ENCODE data around the gene TCTN2. TPM values are rescaled to one million over a fixed set of nuclear protein-coding genes. Genes with fewer than 3 reads are reported as not detected.

TCTN2 gene
- total and polyA plus RNA-seq, 2 of the 8 experiments (the other 6 are each of a cell fraction or from before 2014, with no cell fraction given): 7.5 to 8.4 TPM

DNA sequence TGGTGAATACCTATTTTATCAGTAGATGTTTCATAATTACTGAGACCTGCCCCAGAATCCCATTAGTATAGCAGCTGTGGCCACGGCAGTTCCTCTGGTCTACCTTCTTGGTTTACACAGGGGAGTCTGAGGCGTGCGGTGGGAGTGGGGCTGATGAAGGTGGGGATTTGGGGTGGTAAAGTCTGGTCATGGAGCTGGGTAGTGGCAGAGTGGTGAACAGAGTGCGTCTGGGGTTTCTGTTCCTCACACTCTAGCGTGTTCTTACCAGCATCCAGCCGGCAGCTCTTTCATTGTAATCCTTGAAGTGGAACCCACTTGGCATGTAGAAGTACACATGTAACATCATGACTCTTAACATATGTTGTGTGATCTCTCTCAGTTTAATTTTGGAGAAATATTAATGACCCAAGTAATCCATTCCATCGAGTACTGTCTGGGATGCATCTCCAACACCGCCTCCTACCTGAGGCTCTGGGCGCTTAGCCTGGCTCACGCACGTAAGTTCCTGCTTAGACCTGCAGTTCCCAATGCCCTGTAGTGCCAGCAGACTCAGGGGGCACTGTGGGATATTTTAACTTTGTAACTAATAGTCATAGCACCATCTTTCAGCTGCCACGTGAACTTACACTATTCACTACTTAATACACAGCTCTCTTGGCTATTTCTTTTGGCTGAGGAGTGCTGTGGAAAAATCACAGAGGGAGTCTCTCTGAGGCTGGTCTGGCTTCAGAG, 83.3 kb downstream of the TCTN2 start:
- FAIRE-seq (no peak), DNase-seq (ENCODE audit: low read depth in 1 of 2, low spot score in 2 of 2) (no peak)
- ChIA-PET POLR2A (ENCODE audit: partially characterized antibody) (interaction anchor here (1.6 kb wide), 1 partner anchor 9 kb away, joined by 5 read pairs; no protein-coding TSS in a partner anchor), CTCF (ENCODE audit: partially characterized antibody) (interaction anchor here (0.8 to 1.2 kb wide), 2 partner anchors 9 to 18 kb away, joined by 3 to 4 read pairs; no protein-coding TSS in a partner anchor)
- H2BK120ac ChIP-seq (replicated peaks; ENCODE audit: low read depth, low read length): no peak overlapping the region
- H3K36me3 ChIP-seq (ENCODE audit: control insufficient read depth in 2 of 4, insufficient read depth in 4 of 4, low read length in 3 of 4): peaks cover 7 to 70% (median 39%) of the 10 kb centered on the region in 4 experiments
- H4K5ac ChIP-seq (ENCODE audit: insufficient read length, low read depth, low read length): no peak overlapping the region
- no peak overlapping the region for H3K56ac ChIP-seq (replicated peaks; ENCODE audit: insufficient read length, low read depth, low read length)
- WGBS, 2 experiments (ENCODE audit: extremely low coverage in 1 of 2, insufficient coverage in 1 of 2, insufficient read length in 1 of 2, insufficient replicate concordance in 2 of 2, low coverage in 1 of 2, low lambda C conversion rate in 2 of 2, missing lambda C conversion rate in 1 of 2): 93% methylated on average over 12 of the region's 12 CpGs; no CpG with 5 or more reads in 1 of the 2 experiments
- no peak overlapping the region for H3K4me2 ChIP-seq (ENCODE audit: insufficient read depth in 1 of 2, low read depth in 2 of 2, low read length in 2 of 2)
- H4K91ac ChIP-seq (replicated peaks; ENCODE audit: insufficient read length, low read length): no peak overlapping the region
- no peaks in the 10 kb centered on the region for H3K79me2 ChIP-seq (ENCODE audit: control insufficient read depth in 1 of 2, insufficient read depth in 2 of 2, low read length in 2 of 2)
- H3K4me1 ChIP-seq (replicated peaks in 1 of 4; ENCODE audit: control insufficient read depth in 3 of 4, insufficient read depth in 4 of 4, low read length in 3 of 4): no peaks in the 10 kb centered on the region
- H2BK20ac ChIP-seq (ENCODE audit: low read length): no peak overlapping the region
- peaks cover 1 to 8% of the 10 kb centered on the region in 2 experiments for H4K20me1 ChIP-seq (replicated peaks in 1 of 2; ENCODE audit: control insufficient read depth in 1 of 2, insufficient read depth in 2 of 2, low read length in 2 of 2)
- no peak overlapping the region for H3K4me3 ChIP-seq (ENCODE audit: extremely low read depth in 1 of 4, insufficient read depth in 2 of 4, low read depth in 3 of 4, low read length in 4 of 4)
- no peak overlapping the region for H3K18ac ChIP-seq (ENCODE audit: extremely low read depth, low read length)
- H2AFZ ChIP-seq (ENCODE audit: low read length): no peak overlapping the region
- H2BK12ac ChIP-seq (ENCODE audit: low read depth, low read length): no peak overlapping the region
- H3K79me1 ChIP-seq (ENCODE audit: low read depth, low read length): no peaks in the 10 kb centered on the region; the same call in 1 of the 2 replicates
- no peak overlapping the region for H2BK15ac ChIP-seq (ENCODE audit: low read length)
- H3K23ac ChIP-seq (ENCODE audit: insufficient read length): no peak overlapping the region
- H3K9me3 ChIP-seq (ENCODE audit: insufficient read depth in 2 of 2, low read depth in 1 of 2, low read length in 1 of 2): no peaks in the 10 kb centered on the region
- H3K14ac ChIP-seq (ENCODE audit: insufficient read length): no peak overlapping the region
- no peak overlapping the region for H2BK5ac ChIP-seq (ENCODE audit: low read depth, low read length)
- no peak overlapping the region for H3K9ac ChIP-seq (replicated peaks in 1 of 4; ENCODE audit: extremely low read depth in 1 of 4, low read depth in 3 of 4, low read length in 3 of 4)
- no peak overlapping the region for H3K27ac ChIP-seq (ENCODE audit: low read depth, low read length)
- H3K23me2 ChIP-seq (ENCODE audit: low read depth, low read length): no peaks in the 10 kb centered on the region
- H3K4ac ChIP-seq (replicated peaks; ENCODE audit: insufficient read length, low read depth, low read length): no peak overlapping the region
- no peak overlapping the region for H2AK5ac ChIP-seq (ENCODE audit: low read depth, low read length)
- H4K8ac ChIP-seq (ENCODE audit: extremely low read depth, insufficient read depth, low read length): no peak overlapping the region
- no peaks in the 10 kb centered on the region for H3K27me3 ChIP-seq (replicated peaks in 1 of 4; ENCODE audit: control insufficient read depth in 3 of 4, extremely low read depth in 1 of 4, insufficient read depth in 3 of 4, low read length in 3 of 4)
- TF ChIP-seq BRCA1 (IDR thresholded peaks at IDR 0.05; ENCODE audit: low read depth, low read length) (no peak), SP2 (IDR thresholded peaks at IDR 0.05; ENCODE audit: low read length) (no peak), CEBPB (IDR thresholded peaks at IDR 0.05; ENCODE audit: low read depth, low read length) (no peak), RXRA (IDR thresholded peaks at IDR 0.05; ENCODE audit: insufficient read depth, low read depth, low read length) (no peak), CBX8 (IDR thresholded peaks at IDR 0.05; ENCODE audit: borderline replicate concordance, low read depth, low read length) (no peak)

All from H1 (cell line).